DND-41 (cell line): ENCODE data around the gene KAT6B.

Experiments used
- ATAC-seq: fragments of 200-7000 bp; cut with Tn5 transposase; 3 replicates; pipeline ENCODE4 v1.9.1; 2021; ENCODE audit warnings: low read depth; ENCODE audit not compliant: insufficient read depth
- DNase-seq: peaks from one replicate; pipeline ENCODE4 v3.0.0-alpha.2; 2020
- H2AFZ ChIP-seq: 2 replicates; pipeline ENCODE4 v1.6.0; 2012; ENCODE audit warnings: low read depth, low read length
- H3K27ac ChIP-seq: 2 replicates; pipeline ENCODE4 v1.5.1; 2012; ENCODE audit warnings: low read length, inconsistent platforms
- H3K27me3 ChIP-seq: fragments of 200-600 bp; sonication (generic); 2 replicates; pipeline ENCODE4 v1.6.0; 2012; ENCODE audit warnings: low read length, mild to moderate bottlenecking, inconsistent platforms; ENCODE audit not compliant: insufficient read depth, poor library complexity
- H3K36me3 ChIP-seq: 2 replicates; pipeline ENCODE4 v1.5.1; 2012; ENCODE audit warnings: low read length, inconsistent platforms; ENCODE audit not compliant: insufficient read depth
- H3K4me1 ChIP-seq: 2 replicates; pipeline ENCODE4 v1.5.1; 2012; ENCODE audit warnings: mild to moderate bottlenecking, low read length; ENCODE audit not compliant: insufficient read depth
- H3K4me2 ChIP-seq: 2 replicates; pipeline ENCODE4 v1.6.0; 2012; ENCODE audit warnings: mild to moderate bottlenecking, moderate library complexity, low read length, inconsistent platforms; ENCODE audit not compliant: insufficient read depth
- H3K4me3 ChIP-seq, 2 experiments: fragments of 200-600 bp in 1 of 2; shearing (Covaris generic) in 1 of 2; 2 replicates each; pipeline ENCODE4 v1.5.1; 2012 to 2016; ENCODE audit warnings: inconsistent platforms in 2 of 2, low read length in 2 of 2, mild to moderate bottlenecking in 2 of 2, low read depth in 1 of 2, moderate library complexity in 1 of 2
- H3K79me2 ChIP-seq: 2 replicates; pipeline ENCODE4 v1.6.0; 2012; ENCODE audit warnings: low read length, inconsistent platforms; ENCODE audit not compliant: insufficient read depth
- H3K9ac ChIP-seq: 2 replicates; pipeline ENCODE4 v1.6.0; 2012; ENCODE audit warnings: low read depth, mild to moderate bottlenecking, inconsistent platforms, low read length, moderate library complexity
- H3K9me3 ChIP-seq: 2 replicates; pipeline ENCODE4 v1.5.1; 2012; ENCODE audit warnings: low read length, moderate library complexity, mild to moderate bottlenecking, inconsistent platforms; ENCODE audit not compliant: insufficient read depth, severe bottlenecking
- H4K20me1 ChIP-seq: 2 replicates; pipeline ENCODE4 v1.6.0; 2012; ENCODE audit warnings: low read length; ENCODE audit not compliant: insufficient read depth
- EZH2 ChIP-seq: IDR thresholded peaks from 3 replicates; pipeline ENCODE4 v1.6.1; 2012; ENCODE audit warnings: borderline replicate concordance, low read depth, mild to moderate bottlenecking, moderate library complexity, low read length, inconsistent platforms; ENCODE audit not compliant: severe bottlenecking
- TF ChIP-seq, protein P1 (sequence below): IDR thresholded peaks from 2 replicates; pipeline ENCODE4 v1.5.1; 2012; ENCODE audit warnings: borderline replicate concordance, low read length, moderate library complexity, mild to moderate bottlenecking; ENCODE audit not compliant: poor library complexity, severe bottlenecking; ENCODE audit errors: extremely low read depth

The KAT6B gene

DNA sequence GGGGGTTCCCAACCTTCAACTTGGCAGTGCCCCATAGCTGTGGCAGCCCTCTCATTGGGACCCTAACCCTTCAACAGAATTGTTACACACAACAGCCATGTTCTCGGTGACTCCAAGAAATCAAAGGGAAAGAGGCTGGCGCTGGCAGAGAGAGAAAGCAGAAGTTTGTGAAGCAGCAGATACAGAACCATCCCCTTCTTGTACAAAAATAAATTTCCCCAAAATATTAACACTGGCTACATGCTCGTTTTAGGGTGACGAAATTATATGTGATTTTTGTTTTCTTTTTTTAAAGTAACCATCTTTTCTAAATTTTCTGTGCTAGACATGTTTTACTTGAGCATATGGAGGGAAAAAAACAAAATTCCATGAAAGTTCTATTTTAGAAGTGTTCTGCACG is 239.9 kb downstream of the KAT6B start:
- no peak for DNase-seq
- Histone ChIP-seq H3K4me2 (no peak overlapping the region), H3K9me3 (no peaks in the 10 kb centered on the region), H3K9ac (no peak overlapping the region), H2AFZ (no peak overlapping the region), H3K27me3 (no peaks in the 10 kb centered on the region), H3K79me2 (no peaks in the 10 kb centered on the region), H4K20me1 (no peaks in the 10 kb centered on the region), H3K36me3 (no peaks in the 10 kb centered on the region), H3K4me1 (no peaks in the 10 kb centered on the region), H3K4me3 (no peak overlapping the region), H3K27ac (no peak overlapping the region)
- TF ChIP-seq EZH2: no peak
- TF ChIP-seq, protein P1, sequence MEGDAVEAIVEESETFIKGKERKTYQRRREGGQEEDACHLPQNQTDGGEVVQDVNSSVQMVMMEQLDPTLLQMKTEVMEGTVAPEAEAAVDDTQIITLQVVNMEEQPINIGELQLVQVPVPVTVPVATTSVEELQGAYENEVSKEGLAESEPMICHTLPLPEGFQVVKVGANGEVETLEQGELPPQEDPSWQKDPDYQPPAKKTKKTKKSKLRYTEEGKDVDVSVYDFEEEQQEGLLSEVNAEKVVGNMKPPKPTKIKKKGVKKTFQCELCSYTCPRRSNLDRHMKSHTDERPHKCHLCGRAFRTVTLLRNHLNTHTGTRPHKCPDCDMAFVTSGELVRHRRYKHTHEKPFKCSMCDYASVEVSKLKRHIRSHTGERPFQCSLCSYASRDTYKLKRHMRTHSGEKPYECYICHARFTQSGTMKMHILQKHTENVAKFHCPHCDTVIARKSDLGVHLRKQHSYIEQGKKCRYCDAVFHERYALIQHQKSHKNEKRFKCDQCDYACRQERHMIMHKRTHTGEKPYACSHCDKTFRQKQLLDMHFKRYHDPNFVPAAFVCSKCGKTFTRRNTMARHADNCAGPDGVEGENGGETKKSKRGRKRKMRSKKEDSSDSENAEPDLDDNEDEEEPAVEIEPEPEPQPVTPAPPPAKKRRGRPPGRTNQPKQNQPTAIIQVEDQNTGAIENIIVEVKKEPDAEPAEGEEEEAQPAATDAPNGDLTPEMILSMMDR: no peak
- no peak for ATAC-seq

GRCh38 chr10:75067272-75067671 is 240.9 kb downstream of the KAT6B start:
- no peak overlapping the region for H3K4me2 ChIP-seq
- TF ChIP-seq EZH2: no peak
- TF ChIP-seq, protein P1: no peak

DNA sequence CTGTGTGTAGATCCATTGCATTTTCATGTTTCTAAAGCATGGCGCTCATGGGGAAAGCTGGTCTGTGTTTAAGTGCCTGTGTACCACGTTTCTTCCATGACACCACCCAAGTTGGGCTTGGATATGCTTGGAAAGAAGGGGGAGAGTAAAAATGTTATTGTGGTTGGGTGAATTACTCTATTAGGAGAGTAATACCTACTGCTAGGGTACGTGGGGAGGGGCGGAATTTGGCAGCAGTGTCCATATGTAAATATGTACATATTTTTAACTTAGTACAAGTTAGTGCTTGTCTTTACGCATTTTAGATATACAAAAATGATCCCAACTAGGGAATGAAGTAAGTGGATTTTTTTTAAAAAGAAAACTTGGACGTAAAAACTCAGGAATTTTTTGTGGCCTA is 242.1 kb downstream of the KAT6B start:
- Histone ChIP-seq H3K36me3 (no peaks in the 10 kb centered on the region), H3K27ac (no peak overlapping the region), H3K79me2 (no peaks in the 10 kb centered on the region), H3K27me3 (no peaks in the 10 kb centered on the region), H4K20me1 (no peaks in the 10 kb centered on the region), H3K9me3 (no peaks in the 10 kb centered on the region), H3K4me1 (no peaks in the 10 kb centered on the region), H3K9ac (no peak overlapping the region), H2AFZ (no peak overlapping the region), H3K4me2 (no peak overlapping the region), H3K4me3 (no peak overlapping the region)
- DNase-seq (no peak), ATAC-seq (no peak)
- TF ChIP-seq, protein P1: no peak
- TF ChIP-seq EZH2: no peak

More at GRCh38 chr10:75067272-75067671, 240.9 kb downstream of the KAT6B start:
- Histone ChIP-seq H4K20me1 (no peaks in the 10 kb centered on the region), H3K36me3 (no peaks in the 10 kb centered on the region), H3K27ac (no peak overlapping the region), H3K4me1 (no peaks in the 10 kb centered on the region), H3K9me3 (no peaks in the 10 kb centered on the region), H2AFZ (no peak overlapping the region), H3K27me3 (no peaks in the 10 kb centered on the region), H3K79me2 (no peaks in the 10 kb centered on the region), H3K4me3 (no peak overlapping the region), H3K9ac (no peak overlapping the region)
- no peak for DNase-seq
- no peak for ATAC-seq

GRCh38 chr10:75070476-75070875 is 244.1 kb downstream of the KAT6B start:
- Histone ChIP-seq H3K4me2 (no peak overlapping the region), H4K20me1 (no peaks in the 10 kb centered on the region), H3K9ac (no peak overlapping the region), H3K9me3 (no peaks in the 10 kb centered on the region), H3K4me1 (peaks cover 4% of the 10 kb centered on the region; the same call in 1 of the 2 replicates), H3K27me3 (no peaks in the 10 kb centered on the region), H3K27ac (no peak overlapping the region), H3K36me3 (no peaks in the 10 kb centered on the region), H2AFZ (no peak overlapping the region), H3K79me2 (no peaks in the 10 kb centered on the region), H3K4me3 (no peak overlapping the region)
- no peak for TF ChIP-seq EZH2
- TF ChIP-seq, protein P1: no peak
- no peak for ATAC-seq
- no peak for DNase-seq
